CD14-positive monocyte (primary cell): ENCODE measurements around the gene C9orf57. TPM values are rescaled to one million over a fixed set of nuclear protein-coding genes. Genes with fewer than 3 reads are reported as not detected.

Experiments
- DNase-seq, 3 donors: peaks; one replicate each; pipeline ENCODE4 v3.0.0-alpha.2; 2011 to 2022
- H2AFZ ChIP-seq: 2 replicates; pipeline ENCODE4 v1.6.0; 2012; ENCODE audit warnings: mild to moderate bottlenecking, low read depth, low read length, inconsistent platforms; ENCODE audit not compliant: insufficient read depth, poor library complexity, severe bottlenecking
- H3K27ac ChIP-seq, 2 donors: 1 replicate in 1 of 2; 2 replicates in 1 of 2; pipeline ENCODE4 v1.5.1; 2012 to 2013; ENCODE audit warnings: low read length in 2 of 2, control low read depth in 1 of 2, inconsistent platforms in 1 of 2, low read depth in 1 of 2, mild to moderate bottlenecking in 1 of 2
- H3K27me3 ChIP-seq, 2 donors: one replicate each; pipeline versions ENCODE4 v1.6.0 to v1.6.1; 2011 to 2013; ENCODE audit warnings: low read length in 2 of 2; ENCODE audit not compliant: control insufficient read depth in 2 of 2, insufficient read depth in 2 of 2
- H3K36me3 ChIP-seq, 2 donors: replicated peaks in 1 of 2; 1 replicate in 1 of 2; 2 replicates in 1 of 2; pipeline versions ENCODE4 v1.5.1 to v1.6.1; 2012 to 2013; ENCODE audit warnings: low read length in 2 of 2, control low read depth in 1 of 2, inconsistent platforms in 1 of 2, mild to moderate bottlenecking in 1 of 2; ENCODE audit not compliant: insufficient read depth in 2 of 2, control insufficient read depth in 1 of 2
- H3K4me1 ChIP-seq, 2 donors: 1 replicate in 1 of 2; 2 replicates in 1 of 2; pipeline versions ENCODE4 v1.5.1 to v1.6.1; 2012 to 2013; ENCODE audit warnings: low read length in 2 of 2, control low read depth in 1 of 2, inconsistent platforms in 1 of 2, mild to moderate bottlenecking in 1 of 2, moderate library complexity in 1 of 2; ENCODE audit not compliant: insufficient read depth in 2 of 2, control insufficient read depth in 1 of 2
- H3K4me2 ChIP-seq: replicated peaks from 2 replicates; pipeline ENCODE3; 2012; ENCODE audit warnings: low read length, moderate library complexity, mild to moderate bottlenecking; ENCODE audit not compliant: poor library complexity, severe bottlenecking; ENCODE audit errors: extremely low read depth
- H3K4me3 ChIP-seq, 3 experiments: fragments of 200-600 bp in 1 of 3; sonication (generic) in 1 of 3; replicated peaks in 1 of 3; 1 replicate in 2 of 3; 2 replicates in 1 of 3; pipeline ENCODE4 v1.5.1; 2011 to 2013; ENCODE audit warnings: low read length in 3 of 3, mild to moderate bottlenecking in 3 of 3, control low read depth in 2 of 3, low read depth in 2 of 3, inconsistent platforms in 1 of 3, moderate library complexity in 1 of 3
- H3K79me2 ChIP-seq: 2 replicates; pipeline ENCODE4 v1.6.0; 2012; ENCODE audit warnings: mild to moderate bottlenecking, control low read depth, inconsistent platforms, low read length, moderate library complexity; ENCODE audit not compliant: insufficient read depth
- H3K9ac ChIP-seq: 2 replicates; pipeline ENCODE4 v1.6.0; 2017; ENCODE audit warnings: low read length, mild to moderate bottlenecking; ENCODE audit not compliant: insufficient read depth, poor library complexity, severe bottlenecking
- H3K9me3 ChIP-seq, 2 donors: replicated peaks in 1 of 2; 1 replicate in 1 of 2; 2 replicates in 1 of 2; pipeline versions ENCODE4 v1.5.1 to v1.6.1; 2012 to 2013; ENCODE audit warnings: low read length in 2 of 2, control low read depth in 1 of 2; ENCODE audit not compliant: control insufficient read depth in 1 of 2, insufficient read depth in 1 of 2
- H4K20me1 ChIP-seq: 2 replicates; pipeline ENCODE4 v1.6.0; 2012; ENCODE audit warnings: mild to moderate bottlenecking, low read length, control low read depth, moderate library complexity; ENCODE audit not compliant: insufficient read depth
- H3K27ac Mint-ChIP-seq, 7 donors: one replicate each; pipeline ENCODE4 v1.8.0; 2020; ENCODE audit warnings: mild to moderate bottlenecking in 7 of 7, mixed read lengths in 7 of 7, moderate library complexity in 6 of 7, inconsistent platforms in 2 of 7
- H3K27me3 Mint-ChIP-seq, 3 donors: one replicate each; pipeline ENCODE4 v1.8.0; 2021 to 2022; ENCODE audit warnings: low read depth in 3 of 3, mild to moderate bottlenecking in 3 of 3, mixed read lengths in 3 of 3, moderate library complexity in 3 of 3, inconsistent platforms in 1 of 3
- H3K36me3 Mint-ChIP-seq, 2 donors: one replicate each; pipeline ENCODE4 v1.8.0; 2020; ENCODE audit warnings: mixed read lengths in 2 of 2, inconsistent platforms in 1 of 2, mild to moderate bottlenecking in 1 of 2
- H3K4me1 Mint-ChIP-seq: one replicate; pipeline ENCODE4 v1.8.0; 2020; ENCODE audit warnings: mild to moderate bottlenecking, mixed read lengths
- H3K4me3 Mint-ChIP-seq, 2 donors: one replicate each; pipeline ENCODE4 v1.8.0; 2020; ENCODE audit warnings: mild to moderate bottlenecking in 2 of 2, mixed read lengths in 2 of 2, moderate library complexity in 1 of 2
- H3K9me3 Mint-ChIP-seq, 7 donors: one replicate each; pipeline ENCODE4 v1.8.0; 2020 to 2022; ENCODE audit warnings: mixed read lengths in 7 of 7, mild to moderate bottlenecking in 6 of 7, moderate library complexity in 6 of 7, inconsistent platforms in 2 of 7
- WGBS: methylation state at CpG from one replicate; pipeline ENCODE4 v1.1.5; 2013; ENCODE audit warnings: missing lambda C conversion rate; ENCODE audit not compliant: insufficient coverage; 5-methylcytosine and 5-hydroxymethylcytosine counted together
- intact Hi-C, 2 donors: fragments of 100-400 bp; cut with micrococcal nuclease; formaldehyde crosslinking; loops; one replicate each; pipeline versions ENCODE4 v1.15.0 to v1.15.1; 2023
- polyA plus RNA-seq, 3 donors: library from polyadenylated mRNA; depleted of rRNA in 1 of 3; unstranded in 2 of 3; stranded (reverse) in 1 of 3; fragments of 300-500 nt in 2 of 3; fragments of >200 nt in 1 of 3; fragmentation: Illumina TruSeq in 2 of 3; gene quantifications; 1 replicate in 2 of 3; 2 replicates in 1 of 3; pipeline ENCODE4 v1.2.3, GENCODE V29; 2012 to 2021
- small RNA-seq: library from RNA; depleted of rRNA; stranded (forward); fragments of <200 nt; gene quantifications from one replicate; pipeline ENCODE3, GENCODE V24; 2012; ENCODE audit warnings: low read depth; ENCODE audit not compliant: insufficient read length
- TF ChIP-seq, protein P1 (sequence below): fragments of 200-600 bp; IDR thresholded peaks from one replicate; pipeline ENCODE4 v1.8.0; 2022; ENCODE audit warnings: antibody characterized with exemption, mild to moderate bottlenecking

C9orf57 gene
- polyA plus RNA-seq, 3 donors: not detected

DNA sequence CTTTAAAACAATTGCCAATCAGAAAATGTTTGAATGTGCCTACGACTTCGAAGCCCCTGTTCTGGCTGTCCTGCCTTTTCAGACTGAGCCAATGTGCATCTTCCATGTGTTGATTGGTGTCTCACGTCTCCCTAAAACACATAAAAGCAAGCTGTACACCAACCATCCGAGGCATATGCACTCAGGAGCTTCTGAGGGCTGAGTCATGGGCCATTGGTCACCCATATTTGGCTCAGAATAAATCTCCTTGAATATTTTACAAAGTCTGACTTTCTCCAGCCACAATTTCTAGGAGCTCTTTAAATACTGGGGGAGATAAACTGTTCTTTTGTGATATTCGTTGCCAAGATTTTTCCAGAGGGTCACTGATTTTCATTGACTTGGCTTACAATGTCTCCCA is 53.9 kb downstream of the C9orf57 start:
- no peak for DNase-seq
- Histone ChIP-seq H3K4me2 (no peak overlapping the region), H3K27ac (no peak overlapping the region), H3K9ac (no peak overlapping the region), H2AFZ (no peak overlapping the region), H3K27me3 (no peaks in the 10 kb centered on the region), H3K4me3 (no peak overlapping the region), H3K4me1 (no peaks in the 10 kb centered on the region), H3K9me3 (peaks cover 0 to 3% of the 10 kb centered on the region in 2 donors), H3K36me3 (no peaks in the 10 kb centered on the region), H4K20me1 (no peaks in the 10 kb centered on the region), H3K79me2 (no peaks in the 10 kb centered on the region)
- Mint-ChIP-seq H3K36me3 (no peaks in the 10 kb centered on the region), H3K27ac (no peak overlapping the region), H3K4me3 (no peak overlapping the region), H3K9me3 (peaks cover 0 to 3% (median 0%) of the 10 kb centered on the region in 7 donors), H3K4me1 (no peaks in the 10 kb centered on the region), H3K27me3 (peaks cover 0 to 3% (median 0%) of the 10 kb centered on the region in 3 donors)
- WGBS: 94% methylated on average over 2 of the region's 5 CpGs
- TF ChIP-seq, protein P1, sequence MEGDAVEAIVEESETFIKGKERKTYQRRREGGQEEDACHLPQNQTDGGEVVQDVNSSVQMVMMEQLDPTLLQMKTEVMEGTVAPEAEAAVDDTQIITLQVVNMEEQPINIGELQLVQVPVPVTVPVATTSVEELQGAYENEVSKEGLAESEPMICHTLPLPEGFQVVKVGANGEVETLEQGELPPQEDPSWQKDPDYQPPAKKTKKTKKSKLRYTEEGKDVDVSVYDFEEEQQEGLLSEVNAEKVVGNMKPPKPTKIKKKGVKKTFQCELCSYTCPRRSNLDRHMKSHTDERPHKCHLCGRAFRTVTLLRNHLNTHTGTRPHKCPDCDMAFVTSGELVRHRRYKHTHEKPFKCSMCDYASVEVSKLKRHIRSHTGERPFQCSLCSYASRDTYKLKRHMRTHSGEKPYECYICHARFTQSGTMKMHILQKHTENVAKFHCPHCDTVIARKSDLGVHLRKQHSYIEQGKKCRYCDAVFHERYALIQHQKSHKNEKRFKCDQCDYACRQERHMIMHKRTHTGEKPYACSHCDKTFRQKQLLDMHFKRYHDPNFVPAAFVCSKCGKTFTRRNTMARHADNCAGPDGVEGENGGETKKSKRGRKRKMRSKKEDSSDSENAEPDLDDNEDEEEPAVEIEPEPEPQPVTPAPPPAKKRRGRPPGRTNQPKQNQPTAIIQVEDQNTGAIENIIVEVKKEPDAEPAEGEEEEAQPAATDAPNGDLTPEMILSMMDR: no peak
- intact Hi-C loops: no loop called here

DNA sequence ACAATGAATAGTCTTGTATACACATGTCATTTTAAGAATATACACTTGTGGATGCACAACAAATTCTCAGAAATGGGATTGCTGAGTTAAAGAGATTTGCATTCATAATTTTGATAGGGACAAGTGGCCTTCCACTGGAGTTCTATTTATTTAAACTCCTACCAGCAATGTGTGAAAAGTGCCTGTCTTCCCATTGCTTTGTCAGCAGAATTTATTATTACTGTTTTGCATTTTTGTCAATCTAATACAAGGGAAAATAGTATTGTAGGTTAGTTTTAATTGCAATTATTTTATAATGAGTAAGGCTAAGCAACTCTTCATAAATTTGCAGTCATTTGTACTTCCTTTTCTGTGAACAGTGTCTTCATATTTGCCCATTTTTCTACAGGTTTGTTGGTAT is 55.0 kb downstream of the C9orf57 start:
- H2AFZ ChIP-seq: no peak overlapping the region
- no peaks in the 10 kb centered on the region for H3K27me3 ChIP-seq
- TF ChIP-seq, protein P1: no peak
- H4K20me1 ChIP-seq: no peaks in the 10 kb centered on the region
- Mint-ChIP-seq H3K9me3 (peaks cover 0 to 9% (median 2%) of the 10 kb centered on the region in 7 donors), H3K4me3 (no peak overlapping the region), H3K36me3 (no peaks in the 10 kb centered on the region), H3K4me1 (no peaks in the 10 kb centered on the region), H3K27ac (no peak overlapping the region), H3K27me3 (peaks cover 0 to 3% (median 0%) of the 10 kb centered on the region in 3 donors)
- peaks cover 0 to 7% of the 10 kb centered on the region in 2 donors for H3K9me3 ChIP-seq
- H3K4me1 ChIP-seq: no peaks in the 10 kb centered on the region
- H3K79me2 ChIP-seq: no peaks in the 10 kb centered on the region
- H3K27ac ChIP-seq: no peak overlapping the region
- no peak for DNase-seq
- intact Hi-C loops: no loop called here
- H3K4me2 ChIP-seq: no peak overlapping the region
- no peaks in the 10 kb centered on the region for H3K36me3 ChIP-seq
- no peak overlapping the region for H3K9ac ChIP-seq
- no peak overlapping the region for H3K4me3 ChIP-seq

Small RNA genes lying within 50 kb of the gene (small RNA-seq; reads per million reads assigned to genes)
- gene HSPB1P1: not detected

Other genes starting within 250 kb of the C9orf57 start
- 10 to 100 TPM in 2 of 3 donors, 1 to 10 TPM in 1; 4.1 to 12.8 (median 12.3) TPM for gene ABHD17B, start 149.4 kb downstream of the C9orf57 start, polyA plus RNA-seq
- gene C9orf85, start 149.0 kb downstream of the C9orf57 start, polyA plus RNA-seq: 1 to 10 TPM; 4.5 to 6.4 (median 5.4) TPM
- not detected for gene GDA, start 88.8 kb upstream of the C9orf57 start, polyA plus RNA-seq